Kidney epithelial cell (primary cell): ENCODE results near the gene UBE2U. TPM values are rescaled to one million over a fixed set of nuclear protein-coding genes. Genes with fewer than 3 reads are reported as not detected.

ENCODE experiments used
- DNase-seq: peaks from one replicate; pipeline ENCODE4 v3.0.0-alpha.2; 2010; ENCODE audit warnings: low read depth
- H3K27me3 ChIP-seq: 2 replicates; pipeline ENCODE4 v1.6.0; 2011; ENCODE audit warnings: low read length; ENCODE audit not compliant: control insufficient read depth, insufficient read depth
- H3K36me3 ChIP-seq: 2 replicates; pipeline ENCODE4 v1.5.1; 2011; ENCODE audit warnings: low read length; ENCODE audit not compliant: control insufficient read depth, insufficient read depth
- H3K4me3 ChIP-seq: 2 replicates; pipeline ENCODE4 v1.5.1; 2011; ENCODE audit warnings: low read depth, mild to moderate bottlenecking, control low read depth, low read length
- total RNA-seq: library from RNA; depleted of rRNA; stranded (reverse); fragments of >200 nt; gene quantifications from 2 replicates; pipeline ENCODE4 v1.2.3, GENCODE V29; 2015
- TF ChIP-seq, protein P1 (sequence below): IDR thresholded peaks from 2 replicates; pipeline ENCODE4 v1.5.1; 2011; ENCODE audit warnings: mild to moderate bottlenecking, moderate library complexity, low read length, control low read depth, inconsistent platforms; ENCODE audit not compliant: insufficient read depth, poor library complexity, severe bottlenecking

Gene UBE2U
- total RNA-seq, 1 donor from 2014 or later, result not detected

GRCh38 chr1:64304823-64305222 is 101.4 kb downstream of the UBE2U start:
- TF ChIP-seq, protein P1, sequence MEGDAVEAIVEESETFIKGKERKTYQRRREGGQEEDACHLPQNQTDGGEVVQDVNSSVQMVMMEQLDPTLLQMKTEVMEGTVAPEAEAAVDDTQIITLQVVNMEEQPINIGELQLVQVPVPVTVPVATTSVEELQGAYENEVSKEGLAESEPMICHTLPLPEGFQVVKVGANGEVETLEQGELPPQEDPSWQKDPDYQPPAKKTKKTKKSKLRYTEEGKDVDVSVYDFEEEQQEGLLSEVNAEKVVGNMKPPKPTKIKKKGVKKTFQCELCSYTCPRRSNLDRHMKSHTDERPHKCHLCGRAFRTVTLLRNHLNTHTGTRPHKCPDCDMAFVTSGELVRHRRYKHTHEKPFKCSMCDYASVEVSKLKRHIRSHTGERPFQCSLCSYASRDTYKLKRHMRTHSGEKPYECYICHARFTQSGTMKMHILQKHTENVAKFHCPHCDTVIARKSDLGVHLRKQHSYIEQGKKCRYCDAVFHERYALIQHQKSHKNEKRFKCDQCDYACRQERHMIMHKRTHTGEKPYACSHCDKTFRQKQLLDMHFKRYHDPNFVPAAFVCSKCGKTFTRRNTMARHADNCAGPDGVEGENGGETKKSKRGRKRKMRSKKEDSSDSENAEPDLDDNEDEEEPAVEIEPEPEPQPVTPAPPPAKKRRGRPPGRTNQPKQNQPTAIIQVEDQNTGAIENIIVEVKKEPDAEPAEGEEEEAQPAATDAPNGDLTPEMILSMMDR, result no peak
- no peak for DNase-seq
- no peaks in the 10 kb centered on the region for H3K36me3 ChIP-seq
- no peaks in the 10 kb centered on the region for H3K27me3 ChIP-seq
- no peak overlapping the region for H3K4me3 ChIP-seq

- Histone ChIP-seq H3K4me3 (no peak overlapping the region), H3K27me3 (no peaks in the 10 kb centered on the region), H3K36me3 (no peaks in the 10 kb centered on the region)
- TF ChIP-seq, protein P1, result no peak
- DNase-seq, result no peak
Measured at GRCh38 chr1:64308866-64309265, 105.4 kb downstream of the UBE2U start.

DNA sequence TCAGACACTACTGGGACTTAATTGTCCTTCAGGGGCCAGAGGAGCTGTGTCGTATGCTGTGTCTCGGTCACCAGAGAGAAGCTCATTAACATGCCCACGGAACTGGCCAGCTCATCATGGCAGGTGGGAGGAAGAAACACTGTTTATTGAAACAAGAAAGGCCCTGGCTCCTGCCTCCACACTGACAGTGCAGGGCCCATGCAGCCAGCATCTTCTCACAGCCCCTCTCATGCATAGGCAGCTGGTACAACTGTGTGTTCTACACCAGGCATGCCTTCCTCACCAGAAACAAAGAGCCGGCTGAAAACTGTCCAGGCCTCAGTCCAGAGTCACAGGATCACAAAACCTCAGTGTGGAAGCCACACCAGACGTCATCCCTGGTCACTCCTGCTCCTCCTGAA is 106.0 kb downstream of the UBE2U start:
- TF ChIP-seq, protein P1, result no peak
- Histone ChIP-seq H3K36me3 (no peaks in the 10 kb centered on the region), H3K4me3 (no peak overlapping the region), H3K27me3 (no peaks in the 10 kb centered on the region)
- DNase-seq, result no peak

DNA sequence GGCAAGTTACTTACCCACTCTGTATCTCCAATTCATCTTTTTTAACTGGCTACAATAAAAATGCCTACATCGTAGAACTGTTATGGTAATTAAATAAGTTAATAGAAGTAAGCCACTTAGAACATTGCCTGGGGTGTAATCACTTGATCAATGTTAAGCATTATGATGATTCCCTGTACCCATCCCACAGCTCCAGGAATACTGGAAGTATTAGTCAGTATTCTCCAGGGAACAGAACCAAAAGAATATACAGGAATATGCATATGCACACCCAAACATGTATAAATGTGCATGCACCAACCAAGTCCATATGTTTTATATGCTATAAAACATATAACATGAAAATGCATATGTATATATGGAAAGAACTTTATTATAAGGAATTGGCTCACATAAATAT is 107.3 kb downstream of the UBE2U start:
- TF ChIP-seq, protein P1, result no peak
- H3K36me3 ChIP-seq, result no peaks in the 10 kb centered on the region
- DNase-seq, result no peak
- no peaks in the 10 kb centered on the region for H3K27me3 ChIP-seq
- H3K4me3 ChIP-seq, result no peak overlapping the region

GRCh38 chr1:64312431-64312830 is 109.0 kb downstream of the UBE2U start:
- DNase-seq, result no peak
- H3K4me3 ChIP-seq, result no peak overlapping the region
- TF ChIP-seq, protein P1, result no peak
- no peaks in the 10 kb centered on the region for H3K36me3 ChIP-seq
- H3K27me3 ChIP-seq, result no peaks in the 10 kb centered on the region

- no peaks in the 10 kb centered on the region for H3K27me3 ChIP-seq
- TF ChIP-seq, protein P1, result no peak
- H3K36me3 ChIP-seq, result no peaks in the 10 kb centered on the region
- no peak overlapping the region for H3K4me3 ChIP-seq
- DNase-seq, result no peak
Measured at GRCh38 chr1:64315402-64315801, 112.0 kb downstream of the UBE2U start.
